CD4-positive, alpha-beta memory T cell (primary cell): ENCODE results near the gene ARHGAP21. TPM values are rescaled to one million over a fixed set of nuclear protein-coding genes. Genes with fewer than 3 reads are reported as not detected.
A peak's percentile ranks its signal among the peaks of the same experiment; 100 is the strongest.

ENCODE experiments used
- CTCF ChIA-PET: fragments of 350-600 bp; sonication (Branson Sonifier 250); formaldehyde crosslinking; loops from one replicate; lab custom pipeline; 2021; ENCODE audit warnings: inconsistent platforms; ENCODE audit not compliant: partially characterized antibody; lab: Charles Lee
- POLR2A ChIA-PET: fragments of 350-600 bp; sonication (Branson Sonifier 250); formaldehyde crosslinking; loops from one replicate; lab custom pipeline; 2021; ENCODE audit not compliant: partially characterized antibody; lab: Charles Lee
- DNase-seq, 5 donors: peaks; one replicate each; pipeline versions ENCODE4 v3.0.0 to v3.0.0-alpha.2; 2020 to 2022; ENCODE audit warnings: mixed read lengths in 1 of 5
- H3K27ac ChIP-seq: one replicate; pipeline ENCODE4 v1.7.0; 2013; ENCODE audit warnings: low read depth, low read length
- H3K27me3 ChIP-seq: 2 replicates; pipeline ENCODE4 v1.7.0; 2013; ENCODE audit warnings: mild to moderate bottlenecking, low read length, moderate library complexity; ENCODE audit not compliant: insufficient read depth
- H3K36me3 ChIP-seq: 2 replicates; pipeline ENCODE4 v1.7.0; 2013; ENCODE audit warnings: mild to moderate bottlenecking, low read length, moderate library complexity; ENCODE audit not compliant: insufficient read depth
- H3K4me1 ChIP-seq: 2 replicates; pipeline ENCODE4 v1.7.0; 2013; ENCODE audit warnings: mild to moderate bottlenecking, low read length, moderate library complexity; ENCODE audit not compliant: insufficient read depth
- H3K4me3 ChIP-seq, 2 donors: one replicate each; pipeline ENCODE4 v1.7.0; 2013; ENCODE audit warnings: low read length in 2 of 2, mild to moderate bottlenecking in 1 of 2
- H3K9me3 ChIP-seq, 2 donors: one replicate each; pipeline ENCODE4 v1.7.0; 2013; ENCODE audit warnings: low read length in 2 of 2, control low read depth in 1 of 2; ENCODE audit not compliant: control insufficient read depth in 1 of 2
- H3K27ac Mint-ChIP-seq, 7 donors: one replicate each; pipeline ENCODE4 v1.8.0; 2020 to 2021; ENCODE audit warnings: mixed read lengths in 7 of 7, mild to moderate bottlenecking in 6 of 7, inconsistent platforms in 3 of 7, moderate library complexity in 3 of 7
- H3K27me3 Mint-ChIP-seq, 2 donors: one replicate each; pipeline ENCODE4 v1.8.0; 2020 to 2021; ENCODE audit warnings: mixed read lengths in 2 of 2
- H3K36me3 Mint-ChIP-seq, 2 donors: one replicate each; pipeline ENCODE4 v1.8.0; 2020 to 2021; ENCODE audit warnings: mixed read lengths in 2 of 2, inconsistent platforms in 1 of 2, mild to moderate bottlenecking in 1 of 2
- H3K4me1 Mint-ChIP-seq, 4 donors: one replicate each; pipeline ENCODE4 v1.8.0; 2020 to 2021; ENCODE audit warnings: mixed read lengths in 4 of 4, mild to moderate bottlenecking in 1 of 4
- H3K4me3 Mint-ChIP-seq, 8 donors: one replicate each; pipeline ENCODE4 v1.8.0; 2020 to 2021; ENCODE audit warnings: mixed read lengths in 8 of 8, mild to moderate bottlenecking in 7 of 8, moderate library complexity in 6 of 8, inconsistent platforms in 3 of 8
- H3K9me3 Mint-ChIP-seq, 8 donors: one replicate each; pipeline ENCODE4 v1.8.0; 2020 to 2021; ENCODE audit warnings: mixed read lengths in 8 of 8, mild to moderate bottlenecking in 5 of 8, inconsistent platforms in 3 of 8, moderate library complexity in 1 of 8
- intact Hi-C: fragments of 100-400 bp; cut with micrococcal nuclease; formaldehyde crosslinking; loops from one replicate; pipeline ENCODE4 v1.15.1; 2023
- polyA plus RNA-seq, 2 donors: library from polyadenylated mRNA; unstranded; fragments of 300-500 nt; fragmentation: Illumina TruSeq; gene quantifications; one replicate each; pipeline ENCODE4 v1.2.3, GENCODE V29; 2021
- total RNA-seq, 2 experiments: library from RNA; stranded (reverse); gene quantifications; one replicate each; pipeline ENCODE4 v1.2.3, GENCODE V29; 2021

The ARHGAP21 gene
- total and polyA plus RNA-seq, 4 experiments from 2014 or later: 1.00 to 28.0 (median 14.2) TPM

DNA sequence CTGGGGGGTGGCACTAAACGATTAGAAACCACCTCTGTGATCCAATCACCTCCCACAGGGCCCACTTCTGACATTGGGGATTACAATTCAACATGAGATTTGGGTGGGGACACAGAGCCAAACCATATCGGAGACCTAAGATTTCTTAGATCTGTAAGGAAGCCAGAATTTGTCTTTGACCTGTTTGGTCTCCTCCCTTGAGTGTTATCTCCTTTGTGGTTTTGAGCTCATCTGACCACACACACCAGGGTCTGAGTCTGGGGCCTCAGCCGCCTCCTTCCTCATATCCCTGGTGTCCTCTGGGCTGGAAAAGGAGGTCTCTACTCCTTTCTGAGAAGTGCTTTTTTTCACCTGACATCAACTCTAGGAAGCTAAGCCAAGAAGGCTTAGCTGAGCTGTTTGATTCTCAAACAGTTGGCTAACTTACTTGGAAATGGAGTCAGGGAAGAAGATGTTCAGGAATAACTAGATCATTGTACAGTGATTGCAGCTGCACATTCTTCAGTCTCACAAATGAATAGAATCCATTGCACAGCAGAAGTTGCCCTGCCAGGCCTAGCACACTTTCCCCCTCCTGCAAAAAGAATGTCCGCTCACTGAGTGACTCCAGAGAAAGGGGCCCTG, 167.4 kb downstream of the ARHGAP21 start:
- Histone ChIP-seq H3K27ac (no peak overlapping the region), H3K4me1 (peaks cover 5% of the 10 kb centered on the region), H3K27me3 (no peaks in the 10 kb centered on the region), H3K36me3 (no peaks in the 10 kb centered on the region), H3K9me3 (no peaks in the 10 kb centered on the region), H3K4me3 (no peak overlapping the region)
- Mint-ChIP-seq H3K4me1 (peaks cover 4 to 5% (median 5%) of the 10 kb centered on the region in 4 donors), H3K4me3 (no peak overlapping the region), H3K9me3 (no peaks in the 10 kb centered on the region), H3K27ac (peak overlapping the region in 1 of 7 donors; percentile 22), H3K36me3 (no peaks in the 10 kb centered on the region), H3K27me3 (peaks cover 3 to 11% of the 10 kb centered on the region in 2 donors)
- ChIA-PET POLR2A (no interaction called here), CTCF (interaction anchor here (0.7 to 1.9 kb wide), 2 partner anchors 31 to 524 kb away, joined by 3 to 4 read pairs; no protein-coding TSS in a partner anchor)
- intact Hi-C loops: no loop called here
- DNase-seq: no peak

DNA sequence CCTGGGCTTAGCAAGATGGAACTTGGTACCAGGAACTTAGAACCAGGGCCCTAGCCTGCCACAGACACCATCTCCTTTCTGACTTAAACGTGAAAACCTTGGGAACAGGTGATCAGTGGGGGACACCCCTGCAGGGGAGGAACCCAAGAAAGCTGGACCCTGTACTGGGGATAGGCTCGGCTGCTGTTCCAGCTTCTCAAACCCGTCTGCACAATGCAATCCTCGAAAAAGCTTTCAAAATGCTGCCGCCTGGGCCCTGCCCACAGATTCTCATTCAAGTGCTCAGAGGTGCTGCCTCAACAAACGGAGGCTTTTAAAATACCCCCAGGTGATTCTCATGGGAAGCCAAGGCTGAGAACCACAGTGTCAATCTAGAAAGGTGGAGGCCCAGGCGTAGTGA, 169.7 kb downstream of the ARHGAP21 start:
- CTCF ChIA-PET: no interaction called here

DNA sequence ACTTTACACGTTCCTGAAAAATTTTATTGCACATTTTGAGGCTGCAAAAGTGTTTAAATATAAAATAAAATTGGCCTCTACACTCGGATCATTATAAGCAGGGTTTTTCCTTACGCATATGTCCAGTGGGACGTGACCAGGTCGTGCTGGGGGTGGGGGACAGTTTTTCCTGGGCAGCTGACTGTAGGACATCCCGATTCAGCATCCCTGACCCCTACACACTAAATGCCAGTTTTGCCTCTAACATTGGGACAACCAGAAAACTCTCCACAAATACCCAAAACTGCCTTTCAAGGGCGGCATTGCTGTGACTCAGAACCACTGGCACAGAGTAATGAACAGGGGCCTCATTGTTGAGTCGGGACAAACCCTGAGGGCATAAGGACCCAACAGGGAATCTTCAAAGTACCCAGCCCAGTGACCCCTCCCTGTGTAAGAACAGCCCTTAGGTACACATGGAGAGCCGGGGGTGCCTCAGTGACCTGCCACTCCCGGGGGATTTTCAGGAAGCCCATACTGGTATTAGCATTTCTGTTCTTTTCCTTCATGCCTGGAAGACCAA, 170.6 kb downstream of the ARHGAP21 start:
- no peaks in the 10 kb centered on the region for H3K36me3 Mint-ChIP-seq
- H3K27me3 Mint-ChIP-seq: peaks cover 3 to 15% of the 10 kb centered on the region in 2 donors
- ChIA-PET POLR2A (no interaction called here), CTCF (no interaction called here)
- DNase-seq: no peak
- no peaks in the 10 kb centered on the region for H3K27me3 ChIP-seq
- H3K9me3 ChIP-seq: no peaks in the 10 kb centered on the region
- H3K4me3 ChIP-seq: no peak overlapping the region
- no peak overlapping the region for H3K4me3 Mint-ChIP-seq
- H3K9me3 Mint-ChIP-seq: no peaks in the 10 kb centered on the region
- H3K4me1 ChIP-seq: peaks cover 5% of the 10 kb centered on the region
- intact Hi-C loops: no loop called here
- no peaks in the 10 kb centered on the region for H3K36me3 ChIP-seq
- peaks cover 4 to 5% (median 5%) of the 10 kb centered on the region in 4 donors for H3K4me1 Mint-ChIP-seq
- H3K27ac ChIP-seq: no peak overlapping the region
- H3K27ac Mint-ChIP-seq: no peak overlapping the region

More for the DNA sequence above, 169.7 kb downstream of the ARHGAP21 start:
- POLR2A ChIA-PET: no interaction called here
- no peaks in the 10 kb centered on the region for H3K9me3 Mint-ChIP-seq
- Histone ChIP-seq H3K4me1 (peaks cover 5% of the 10 kb centered on the region), H3K27ac (no peak overlapping the region), H3K9me3 (no peaks in the 10 kb centered on the region), H3K27me3 (no peaks in the 10 kb centered on the region), H3K4me3 (no peak overlapping the region), H3K36me3 (no peaks in the 10 kb centered on the region)
- no peaks in the 10 kb centered on the region for H3K36me3 Mint-ChIP-seq
- no peak overlapping the region for H3K27ac Mint-ChIP-seq
- H3K4me1 Mint-ChIP-seq: peaks cover 4 to 5% (median 5%) of the 10 kb centered on the region in 4 donors
- intact Hi-C loops: no loop called here
- no peak overlapping the region for H3K4me3 Mint-ChIP-seq
- no peak for DNase-seq
- H3K27me3 Mint-ChIP-seq: peaks cover 3 to 16% of the 10 kb centered on the region in 2 donors

DNA sequence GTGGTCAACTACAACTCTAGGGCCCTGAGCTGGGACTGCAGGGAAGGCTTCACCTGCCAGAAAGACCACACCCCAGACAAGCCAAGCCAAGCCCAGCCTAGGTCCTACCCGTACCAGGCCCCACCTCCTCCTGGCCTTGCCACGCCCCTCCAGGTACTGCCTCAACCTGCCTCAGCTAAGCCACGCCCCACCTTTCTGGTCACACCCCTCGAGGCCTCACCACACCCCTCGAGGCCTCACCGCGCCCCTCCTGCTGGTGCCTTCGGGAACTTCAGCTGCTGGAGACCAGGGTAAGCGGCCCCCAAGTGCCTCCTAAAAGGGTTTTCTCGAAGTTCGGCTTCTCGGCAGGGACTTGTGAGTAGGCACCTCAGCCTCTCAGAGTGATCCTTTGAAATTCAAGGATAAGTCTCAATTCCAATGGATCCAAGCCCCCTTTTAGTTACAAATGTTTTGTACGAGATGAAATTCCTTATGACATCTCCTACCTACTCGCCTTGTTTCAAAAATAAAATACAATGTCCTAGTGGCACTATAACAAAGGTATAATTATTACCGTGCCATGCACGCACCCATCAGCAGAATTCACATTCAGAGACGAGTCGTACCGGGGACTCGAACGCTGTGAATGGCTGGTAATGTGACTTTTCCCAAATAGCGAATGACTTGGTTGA, 171.2 kb downstream of the ARHGAP21 start:
- CTCF ChIA-PET: no interaction called here
- H3K4me1 Mint-ChIP-seq: peaks cover 4 to 5% (median 5%) of the 10 kb centered on the region in 4 donors
- Histone ChIP-seq H3K36me3 (no peaks in the 10 kb centered on the region), H3K27ac (no peak overlapping the region), H3K4me1 (peaks cover 5% of the 10 kb centered on the region), H3K9me3 (no peaks in the 10 kb centered on the region), H3K4me3 (no peak overlapping the region), H3K27me3 (no peaks in the 10 kb centered on the region)
- POLR2A ChIA-PET: no interaction called here
- intact Hi-C loops: no loop called here
- DNase-seq: peak in 1 of 5 donors; percentile 4
- peaks cover 3 to 14% of the 10 kb centered on the region in 2 donors for H3K27me3 Mint-ChIP-seq
- H3K36me3 Mint-ChIP-seq: no peaks in the 10 kb centered on the region
- H3K27ac Mint-ChIP-seq: no peak overlapping the region
- H3K4me3 Mint-ChIP-seq: no peak overlapping the region
- no peaks in the 10 kb centered on the region for H3K9me3 Mint-ChIP-seq

DNA sequence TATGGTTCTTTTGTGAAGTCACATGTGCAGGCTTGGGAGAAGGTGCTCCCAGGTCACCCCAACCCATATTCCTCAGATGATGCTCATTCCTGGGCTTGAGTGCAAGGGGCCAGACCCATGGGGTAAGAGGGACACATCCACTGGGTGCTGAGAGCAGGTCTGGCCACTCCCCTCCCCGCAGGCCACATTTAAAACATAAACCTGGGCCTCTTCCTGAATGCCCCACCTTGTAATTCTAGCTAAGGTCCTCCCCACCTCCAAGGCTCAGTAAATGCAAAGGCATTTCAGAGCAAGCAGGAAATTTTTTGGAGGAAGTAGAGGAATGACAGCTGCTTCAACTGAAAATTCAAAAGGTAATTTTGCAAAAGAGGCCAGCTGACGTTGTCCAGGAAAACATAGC, 172.5 kb downstream of the ARHGAP21 start:
- H3K4me1 Mint-ChIP-seq: peaks cover 0 to 1% (median 0%) of the 10 kb centered on the region in 4 donors
- intact Hi-C loops: no loop called here
- POLR2A ChIA-PET: no interaction called here
- no peak overlapping the region for H3K4me3 Mint-ChIP-seq
- H3K27ac Mint-ChIP-seq: no peak overlapping the region
- no peak overlapping the region for H3K4me3 ChIP-seq
- no peaks in the 10 kb centered on the region for H3K9me3 ChIP-seq
- H3K27me3 ChIP-seq: no peaks in the 10 kb centered on the region
- no peaks in the 10 kb centered on the region for H3K36me3 Mint-ChIP-seq
- peaks cover 0 to 7% of the 10 kb centered on the region in 2 donors for H3K27me3 Mint-ChIP-seq
- CTCF ChIA-PET: no interaction called here
- no peak overlapping the region for H3K27ac ChIP-seq
- no peaks in the 10 kb centered on the region for H3K9me3 Mint-ChIP-seq
- H3K4me1 ChIP-seq: no peaks in the 10 kb centered on the region
- DNase-seq: no peak
- H3K36me3 ChIP-seq: no peaks in the 10 kb centered on the region

DNA sequence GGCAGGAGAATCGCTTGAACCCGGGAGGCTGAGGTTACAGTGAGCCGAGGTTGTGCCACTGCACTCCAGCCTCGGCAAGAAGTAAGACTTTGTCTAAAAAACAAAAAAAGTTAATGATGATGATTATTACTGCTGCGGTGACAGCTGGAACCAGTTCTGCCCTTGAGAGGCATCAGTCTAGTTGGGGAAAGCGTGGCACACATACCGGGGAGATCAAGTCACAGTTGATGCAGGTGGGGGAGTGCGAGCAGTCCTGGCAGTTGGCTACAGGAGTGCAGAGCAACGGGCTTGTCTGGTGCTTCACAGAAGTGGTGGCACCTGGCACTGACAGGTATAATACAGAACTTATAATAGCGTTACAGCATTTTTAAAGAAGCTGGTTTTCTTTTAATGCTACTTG, 173.0 kb downstream of the ARHGAP21 start:
- Mint-ChIP-seq H3K27me3 (peaks cover 0 to 6% of the 10 kb centered on the region in 2 donors), H3K9me3 (no peaks in the 10 kb centered on the region), H3K4me3 (no peak overlapping the region), H3K36me3 (no peaks in the 10 kb centered on the region), H3K4me1 (no peaks in the 10 kb centered on the region), H3K27ac (no peak overlapping the region)
- Histone ChIP-seq H3K4me3 (no peak overlapping the region), H3K36me3 (no peaks in the 10 kb centered on the region), H3K4me1 (no peaks in the 10 kb centered on the region), H3K9me3 (no peaks in the 10 kb centered on the region), H3K27ac (no peak overlapping the region), H3K27me3 (no peaks in the 10 kb centered on the region)
- CTCF ChIA-PET: no interaction called here
- POLR2A ChIA-PET: no interaction called here
- no peak for DNase-seq
- intact Hi-C loops: no loop called here

DNA sequence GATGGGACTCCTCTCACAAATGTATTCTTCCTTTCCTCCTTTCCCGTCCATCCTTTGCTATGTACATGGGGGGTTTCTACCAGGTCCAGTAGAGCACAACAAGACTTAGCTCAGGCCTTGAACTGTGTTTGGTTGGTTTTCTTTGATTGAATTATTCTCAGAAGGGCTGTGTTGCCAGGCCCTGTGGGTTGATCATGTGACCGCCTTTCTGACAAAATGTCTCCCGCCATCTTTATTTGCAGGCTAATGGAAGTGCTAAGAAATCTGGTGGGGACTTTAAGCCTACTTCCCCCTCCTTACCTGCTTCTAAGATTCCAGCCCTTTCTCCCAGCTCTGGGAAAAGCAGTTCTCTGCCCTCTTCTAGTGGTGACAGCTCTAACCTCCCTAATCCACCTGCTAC, 178.1 kb downstream of the ARHGAP21 start:
- Histone ChIP-seq H3K36me3 (no peaks in the 10 kb centered on the region), H3K4me1 (no peaks in the 10 kb centered on the region), H3K4me3 (no peak overlapping the region), H3K9me3 (no peaks in the 10 kb centered on the region), H3K27ac (no peak overlapping the region), H3K27me3 (no peaks in the 10 kb centered on the region)
- H3K27me3 Mint-ChIP-seq: peaks cover 0 to 6% of the 10 kb centered on the region in 2 donors
- DNase-seq: no peak
- H3K9me3 Mint-ChIP-seq: no peaks in the 10 kb centered on the region
- intact Hi-C loops: no loop called here
- no peak overlapping the region for H3K27ac Mint-ChIP-seq
- H3K36me3 Mint-ChIP-seq: no peaks in the 10 kb centered on the region
- ChIA-PET POLR2A (no interaction called here), CTCF (no interaction called here)
- H3K4me3 Mint-ChIP-seq: no peak overlapping the region
- no peaks in the 10 kb centered on the region for H3K4me1 Mint-ChIP-seq
